GM13976 (cell line): ENCODE data around the gene OR1J1.

Source experiments
- DNase-seq: peaks from one replicate; pipeline ENCODE4 v3.0.0; 2012; ENCODE audit warnings: low spot score
- CTCF ChIP-seq: IDR thresholded peaks from 2 replicates; pipeline ENCODE4 v1.5.1; 2012; ENCODE audit warnings: borderline replicate concordance, mild to moderate bottlenecking; ENCODE audit not compliant: insufficient read depth; ENCODE audit errors: extremely low read depth, missing control alignments, control extremely low read depth
- in situ Hi-C: fragments of 300-500 bp; cut with MboI; formaldehyde crosslinking; loops from one replicate; pipeline ENCODE4 v1.12.0; 2022; ENCODE audit warnings: low sequenced_read_pairs, mixed read lengths, inconsistent platforms; ENCODE audit not compliant: unreplicated experiment

The OR1J1 gene, protein sequence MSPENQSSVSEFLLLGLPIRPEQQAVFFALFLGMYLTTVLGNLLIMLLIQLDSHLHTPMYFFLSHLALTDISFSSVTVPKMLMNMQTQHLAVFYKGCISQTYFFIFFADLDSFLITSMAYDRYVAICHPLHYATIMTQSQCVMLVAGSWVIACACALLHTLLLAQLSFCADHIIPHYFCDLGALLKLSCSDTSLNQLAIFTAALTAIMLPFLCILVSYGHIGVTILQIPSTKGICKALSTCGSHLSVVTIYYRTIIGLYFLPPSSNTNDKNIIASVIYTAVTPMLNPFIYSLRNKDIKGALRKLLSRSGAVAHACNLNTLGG

GRCh38 chr9:122477826-122478225, at the start of gene OR1J1:
TSS of gene OR1J1 (minus strand) at chr9:122477926. CDS start at chr9:122477926, 0 bp downstream.
- in situ Hi-C loops, result no loop called here
- TF ChIP-seq CTCF, result no peak
- no peak for DNase-seq

- TF ChIP-seq CTCF, result no peak
- in situ Hi-C loops, result no loop called here
- DNase-seq, result no peak
Measured at GRCh38 chr9:122527193-122527592, 49.5 kb upstream of the OR1J1 start, which contains the start of gene OR1N1. TSS of gene OR1N1 (minus strand) at chr9:122527293. CDS start at chr9:122527293, 0 bp downstream.

DNA sequence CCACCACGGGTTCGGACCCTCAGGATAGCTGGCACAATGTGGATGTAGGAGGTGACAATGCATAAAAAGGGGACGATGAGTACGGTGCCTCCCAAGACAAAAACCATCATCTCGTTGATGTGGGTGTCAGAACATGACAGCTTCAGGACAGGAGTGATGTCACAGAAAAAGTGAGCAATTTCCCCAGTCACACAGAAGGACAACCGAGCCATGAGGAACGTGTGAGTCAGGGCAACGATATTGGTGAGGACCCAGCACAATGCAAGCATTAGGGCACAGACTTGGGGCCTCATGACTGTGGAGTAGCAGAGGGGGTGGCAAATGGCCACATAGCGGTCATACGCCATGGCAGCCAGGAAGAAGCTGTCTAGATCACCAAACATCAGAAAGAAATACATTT, 48.9 kb upstream of the OR1J1 start:
- no peak for DNase-seq
- TF ChIP-seq CTCF, result no peak
- in situ Hi-C loops, result no loop called here

DNA sequence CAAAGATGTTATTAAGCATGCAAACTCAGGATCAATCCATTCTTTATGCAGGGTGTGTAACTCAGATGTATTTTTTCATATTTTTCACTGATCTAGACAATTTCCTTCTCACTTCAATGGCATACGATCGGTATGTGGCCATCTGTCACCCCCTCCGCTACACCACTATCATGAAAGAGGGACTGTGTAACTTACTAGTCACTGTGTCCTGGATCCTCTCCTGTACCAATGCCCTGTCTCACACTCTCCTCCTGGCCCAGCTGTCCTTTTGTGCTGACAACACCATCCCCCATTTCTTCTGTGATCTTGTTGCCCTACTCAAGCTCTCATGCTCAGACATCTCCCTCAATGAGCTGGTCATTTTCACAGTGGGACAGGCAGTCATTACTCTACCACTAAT, 41.6 kb upstream of the OR1J1 start:
- DNase-seq, result no peak
- in situ Hi-C loops, result no loop called here
- no peak for TF ChIP-seq CTCF

DNA sequence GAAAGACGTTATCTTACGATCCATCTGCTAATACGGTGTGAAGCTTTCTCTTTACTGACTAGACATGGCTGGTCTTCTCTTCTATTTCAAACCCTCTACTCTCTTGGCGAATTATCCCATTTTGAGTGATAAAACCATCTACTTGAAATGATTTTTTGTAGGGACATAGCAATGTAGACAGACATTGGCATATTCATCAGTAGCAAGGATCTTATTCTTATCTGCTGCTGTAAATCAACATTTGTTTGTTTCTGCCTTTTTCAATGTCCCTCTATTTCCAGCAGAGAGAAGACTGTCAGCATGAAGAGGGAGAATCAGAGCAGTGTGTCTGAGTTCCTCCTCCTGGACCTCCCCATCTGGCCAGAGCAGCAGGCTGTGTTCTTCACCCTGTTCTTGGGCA, 41.1 kb upstream of the OR1J1 start, which contains the start of gene OR1J4:
OR1J4 (plus strand) TSS at position 301 of the 400 bp plus-strand sequence; CDS start at position 301, 0 bp downstream.
- TF ChIP-seq CTCF, result no peak
- no peak for DNase-seq
- in situ Hi-C loops, result no loop called here

DNA sequence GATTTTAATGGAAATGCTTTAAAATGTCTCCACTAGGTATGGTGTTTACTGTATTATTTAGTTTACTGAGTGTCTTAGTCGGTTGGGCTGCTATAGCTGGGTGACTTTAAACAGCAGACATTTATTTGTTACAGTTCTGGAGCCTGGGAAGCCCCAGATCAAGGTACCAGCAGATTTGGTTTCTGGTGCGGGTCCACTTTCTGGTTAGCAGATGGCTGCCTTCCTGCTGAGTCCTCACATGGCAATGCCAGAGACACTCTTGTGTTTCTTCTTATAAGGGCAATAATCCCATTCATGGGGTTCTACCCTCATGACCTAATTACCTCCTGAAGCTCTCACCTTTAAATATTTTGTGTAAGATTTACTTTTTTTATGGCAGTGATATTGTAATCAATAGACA, 40.5 kb upstream of the OR1J1 start:
- DNase-seq, result no peak
- no peak for TF ChIP-seq CTCF
- in situ Hi-C loops, result no loop called here
